Endothelial cell (in vitro differentiated cells): ENCODE results near the gene FANCG. TPM values are rescaled to one million over a fixed set of nuclear protein-coding genes. Genes with fewer than 3 reads are reported as not detected.

ENCODE experiments used
- DNase-seq: peaks from one replicate; pipeline ENCODE4 v3.0.0; 2021; ENCODE audit warnings: low spot score
- H3K27ac Mint-ChIP-seq: one replicate; pipeline ENCODE4 v1.8.0; 2021; ENCODE audit warnings: mixed read lengths, inconsistent platforms; ENCODE audit not compliant: unreplicated experiment
- H3K27me3 Mint-ChIP-seq: one replicate; pipeline ENCODE4 v1.8.0; 2021; ENCODE audit warnings: mild to moderate bottlenecking, moderate library complexity, mixed read lengths, inconsistent platforms; ENCODE audit not compliant: unreplicated experiment
- H3K36me3 Mint-ChIP-seq: one replicate; pipeline ENCODE4 v1.8.0; 2021; ENCODE audit warnings: mild to moderate bottlenecking, low read depth, mixed read lengths, inconsistent platforms; ENCODE audit not compliant: unreplicated experiment
- H3K4me1 Mint-ChIP-seq: one replicate; pipeline ENCODE4 v1.8.0; 2021; ENCODE audit warnings: mild to moderate bottlenecking, mixed read lengths, inconsistent platforms; ENCODE audit not compliant: unreplicated experiment
- H3K4me3 Mint-ChIP-seq: one replicate; pipeline ENCODE4 v1.8.0; 2021; ENCODE audit warnings: mild to moderate bottlenecking, mixed read lengths, inconsistent platforms; ENCODE audit not compliant: unreplicated experiment
- H3K9me3 Mint-ChIP-seq: one replicate; pipeline ENCODE4 v1.8.0; 2021; ENCODE audit warnings: mixed read lengths, inconsistent platforms; ENCODE audit not compliant: unreplicated experiment
- total RNA-seq: library from RNA; stranded (reverse); fragmentation: NEBNext Ultra II Directional; extraction: Animal tissue kit (Norgen Biotek cat#: 25700); gene quantifications from one replicate; pipeline ENCODE4 v1.2.1, GENCODE V29; 2021; ENCODE audit not compliant: unreplicated experiment
- TF ChIP-seq, protein P1 (sequence below): fragments of 200-600 bp; sonication (generic); IDR thresholded peaks from one replicate; pipeline ENCODE4 v1.5.0; 2021; ENCODE audit warnings: antibody characterized with exemption; ENCODE audit not compliant: unreplicated experiment

FANCG gene
- total RNA-seq, 1 donor from 2014 or later = 41.4 TPM

DNA sequence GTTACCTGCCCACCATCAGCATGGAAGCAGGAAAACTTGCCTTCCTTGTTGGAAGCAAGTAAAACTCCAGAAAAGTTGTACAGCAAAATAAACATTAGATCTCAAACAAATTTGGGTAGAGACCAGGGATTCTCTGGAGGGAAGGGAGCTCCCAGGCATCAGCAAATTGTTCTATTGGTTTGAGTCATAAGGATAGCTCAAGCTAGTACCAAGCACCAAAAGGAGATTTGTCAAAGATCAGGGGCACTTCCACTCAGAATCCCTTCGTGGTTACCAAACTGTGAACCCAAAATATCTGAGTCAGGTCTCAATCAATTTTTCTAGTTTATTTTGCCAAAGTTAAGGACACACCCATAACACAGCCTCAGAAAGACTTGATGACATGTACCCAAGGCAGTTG, 52.4 kb downstream of the FANCG start:
- TF ChIP-seq, protein P1, sequence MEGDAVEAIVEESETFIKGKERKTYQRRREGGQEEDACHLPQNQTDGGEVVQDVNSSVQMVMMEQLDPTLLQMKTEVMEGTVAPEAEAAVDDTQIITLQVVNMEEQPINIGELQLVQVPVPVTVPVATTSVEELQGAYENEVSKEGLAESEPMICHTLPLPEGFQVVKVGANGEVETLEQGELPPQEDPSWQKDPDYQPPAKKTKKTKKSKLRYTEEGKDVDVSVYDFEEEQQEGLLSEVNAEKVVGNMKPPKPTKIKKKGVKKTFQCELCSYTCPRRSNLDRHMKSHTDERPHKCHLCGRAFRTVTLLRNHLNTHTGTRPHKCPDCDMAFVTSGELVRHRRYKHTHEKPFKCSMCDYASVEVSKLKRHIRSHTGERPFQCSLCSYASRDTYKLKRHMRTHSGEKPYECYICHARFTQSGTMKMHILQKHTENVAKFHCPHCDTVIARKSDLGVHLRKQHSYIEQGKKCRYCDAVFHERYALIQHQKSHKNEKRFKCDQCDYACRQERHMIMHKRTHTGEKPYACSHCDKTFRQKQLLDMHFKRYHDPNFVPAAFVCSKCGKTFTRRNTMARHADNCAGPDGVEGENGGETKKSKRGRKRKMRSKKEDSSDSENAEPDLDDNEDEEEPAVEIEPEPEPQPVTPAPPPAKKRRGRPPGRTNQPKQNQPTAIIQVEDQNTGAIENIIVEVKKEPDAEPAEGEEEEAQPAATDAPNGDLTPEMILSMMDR = no peak
- no peak overlapping the region for H3K27ac Mint-ChIP-seq
- peaks cover 52% of the 10 kb centered on the region for H3K36me3 Mint-ChIP-seq
- H3K4me3 Mint-ChIP-seq = no peak overlapping the region
- no peak for DNase-seq
- peaks cover 12% of the 10 kb centered on the region for H3K9me3 Mint-ChIP-seq
- peaks cover 8% of the 10 kb centered on the region for H3K4me1 Mint-ChIP-seq
- peaks cover 1% of the 10 kb centered on the region for H3K27me3 Mint-ChIP-seq

DNA sequence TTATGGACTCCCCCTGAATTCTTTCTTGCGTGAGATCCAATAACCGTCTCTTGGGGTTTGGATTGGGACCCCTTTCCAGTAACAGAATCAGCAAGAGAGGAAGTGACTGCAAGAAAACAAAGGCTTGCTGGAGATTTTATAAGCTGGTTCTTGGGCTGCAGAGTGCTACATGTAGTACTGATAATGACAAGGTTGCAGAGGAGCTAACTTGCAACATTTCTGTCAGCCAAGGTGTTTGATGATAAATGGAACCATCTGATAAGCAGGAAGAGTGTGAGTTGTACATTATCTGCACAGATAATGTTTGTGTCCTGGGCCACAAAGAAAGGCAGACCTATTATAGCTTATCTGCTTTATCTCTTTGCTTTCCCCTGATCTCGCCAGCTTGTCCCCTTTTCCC, 53.1 kb downstream of the FANCG start:
- TF ChIP-seq, protein P1 = no peak
- H3K27me3 Mint-ChIP-seq = peaks cover 1% of the 10 kb centered on the region
- H3K9me3 Mint-ChIP-seq = peaks cover 12% of the 10 kb centered on the region
- peaks cover 55% of the 10 kb centered on the region for H3K36me3 Mint-ChIP-seq
- peaks cover 8% of the 10 kb centered on the region for H3K4me1 Mint-ChIP-seq
- no peak overlapping the region for H3K27ac Mint-ChIP-seq
- no peak overlapping the region for H3K4me3 Mint-ChIP-seq
- no peak for DNase-seq

Other genes starting within 250 kb of the FANCG start
- 0.13 TPM for gene PHF24, start 121.7 kb downstream of the FANCG start, total RNA-seq
- 20.4 TPM for gene DNAJB5, start 90.2 kb downstream of the FANCG start, total RNA-seq
- 397 TPM for gene VCP, start 7.3 kb downstream of the FANCG start, total RNA-seq
- 20.3 TPM for gene PIGO, start 16.6 kb upstream of the FANCG start, total RNA-seq
- 108 TPM for gene STOML2, start 23.2 kb upstream of the FANCG start, total RNA-seq
- gene ATOSB, start 35.9 kb upstream of the FANCG start, total RNA-seq = 33.7 TPM
- gene UNC13B, start 82.1 kb upstream of the FANCG start, total RNA-seq = 39.9 TPM